H1 (cell line): ENCODE data around the gene BRME1. TPM values are rescaled to one million over a fixed set of nuclear protein-coding genes. Genes with fewer than 3 reads are reported as not detected.

Experiments used
- CTCF ChIA-PET: fragments of 300-600 bp; sonication (Branson Sonifier 250); formaldehyde crosslinking; loops from one replicate; lab custom pipeline; 2021; ENCODE audit not compliant: partially characterized antibody; lab: Charles Lee
- POLR2A ChIA-PET: fragments of 300-600 bp; sonication (Branson Sonifier 250); formaldehyde crosslinking; loops from one replicate; lab custom pipeline; 2021; ENCODE audit warnings: inconsistent platforms; ENCODE audit not compliant: partially characterized antibody; lab: Charles Lee
- DNase-seq, 2 experiments: peaks; one replicate each; pipeline versions ENCODE4 v3.0.0 to v3.0.0-alpha.2; 2010 to 2022; ENCODE audit warnings: low spot score in 2 of 2, low read depth in 1 of 2, mixed read lengths in 1 of 2
- FAIRE-seq: peaks from 2 replicates; lab custom pipeline; 2011; peaks lifted over from hg19 to GRCh38; lab: Jason Lieb, UNC
- H2AFZ ChIP-seq: 2 replicates; pipeline ENCODE4 v1.8.1; 2012; ENCODE audit warnings: low read length, inconsistent platforms
- H2AK5ac ChIP-seq: 2 replicates; pipeline ENCODE4 v1.6.1; 2013; ENCODE audit warnings: low read depth, low read length
- H2BK120ac ChIP-seq: replicated peaks from 2 replicates; pipeline ENCODE3; 2013; ENCODE audit warnings: low read depth, low read length, inconsistent platforms
- H2BK12ac ChIP-seq: 2 replicates; pipeline ENCODE4 v1.6.1; 2013; ENCODE audit warnings: low read depth, low read length
- H2BK15ac ChIP-seq: 2 replicates; pipeline ENCODE4 v1.6.1; 2013; ENCODE audit warnings: low read length
- H2BK20ac ChIP-seq: 2 replicates; pipeline ENCODE4 v1.6.1; 2013; ENCODE audit warnings: low read length
- H2BK5ac ChIP-seq: 2 replicates; pipeline ENCODE4 v1.6.1; 2013; ENCODE audit warnings: low read depth, low read length
- H3K14ac ChIP-seq: 2 replicates; pipeline ENCODE4 v1.6.1; 2013; ENCODE audit warnings: inconsistent platforms; ENCODE audit not compliant: insufficient read length
- H3K18ac ChIP-seq: 2 replicates; pipeline ENCODE4 v1.6.1; 2013; ENCODE audit warnings: low read length; ENCODE audit errors: extremely low read depth
- H3K23ac ChIP-seq: 2 replicates; pipeline ENCODE4 v1.6.1; 2013; ENCODE audit warnings: inconsistent platforms; ENCODE audit not compliant: insufficient read length
- H3K23me2 ChIP-seq: 2 replicates; pipeline ENCODE4 v1.6.1; 2013; ENCODE audit warnings: low read depth, low read length
- H3K27ac ChIP-seq: 2 replicates; pipeline ENCODE4 v1.6.1; 2011; ENCODE audit warnings: low read depth, low read length, inconsistent platforms
- H3K27me3 ChIP-seq, 4 experiments: replicated peaks in 1 of 4; 1 replicate in 1 of 4; 2 replicates in 3 of 4; pipeline versions ENCODE4 v1.6.1 to v1.8.1; 2011 to 2013; ENCODE audit warnings: low read length in 3 of 4, mild to moderate bottlenecking in 3 of 4, inconsistent platforms in 2 of 4, mixed read lengths in 2 of 4, moderate library complexity in 1 of 4; ENCODE audit not compliant: control insufficient read depth in 3 of 4, insufficient read depth in 3 of 4; ENCODE audit errors: extremely low read depth in 1 of 4
- H3K36me3 ChIP-seq, 4 experiments: 2 replicates each; pipeline versions ENCODE4 v1.6.1 to v1.8.1; 2011 to 2013; ENCODE audit warnings: mild to moderate bottlenecking in 4 of 4, low read length in 3 of 4, moderate library complexity in 2 of 4, control low read depth in 1 of 4, inconsistent platforms in 1 of 4; ENCODE audit not compliant: insufficient read depth in 4 of 4, control insufficient read depth in 2 of 4
- H3K4ac ChIP-seq: replicated peaks from 2 replicates; pipeline ENCODE3; 2013; ENCODE audit warnings: low read length, low read depth, mixed read lengths, inconsistent platforms; ENCODE audit not compliant: insufficient read length
- H3K4me1 ChIP-seq, 4 experiments: replicated peaks in 1 of 4; 1 replicate in 1 of 4; 2 replicates in 3 of 4; pipeline versions ENCODE4 v1.6.1 to v1.8.1; 2011 to 2013; ENCODE audit warnings: low read length in 3 of 4, inconsistent platforms in 2 of 4, mixed read lengths in 1 of 4; ENCODE audit not compliant: insufficient read depth in 4 of 4, control insufficient read depth in 3 of 4
- H3K4me2 ChIP-seq, 2 experiments: 2 replicates each; pipeline versions ENCODE4 v1.6.1 to v1.8.1; 2011 to 2013; ENCODE audit warnings: low read depth in 2 of 2, low read length in 2 of 2, control low read depth in 1 of 2, inconsistent platforms in 1 of 2, mild to moderate bottlenecking in 1 of 2; ENCODE audit not compliant: insufficient read depth in 1 of 2
- H3K4me3 ChIP-seq, 4 experiments: fragments of 200-600, 300-600 bp in 1 of 4; sonication (generic), shearing (Covaris generic), sonication (Bioruptor Twin) in 1 of 4; 2 replicates each; pipeline versions ENCODE4 v1.5.1 to v1.8.1; 2011 to 2016; ENCODE audit warnings: low read length in 4 of 4, low read depth in 3 of 4, control low read depth in 2 of 4, inconsistent platforms in 2 of 4, mild to moderate bottlenecking in 2 of 4, mixed read lengths in 1 of 4, moderate library complexity in 1 of 4; ENCODE audit not compliant: insufficient read depth in 2 of 4; ENCODE audit errors: extremely low read depth in 1 of 4
- H3K56ac ChIP-seq: replicated peaks from 2 replicates; pipeline ENCODE3; 2013; ENCODE audit warnings: low read depth, mild to moderate bottlenecking, mixed read lengths, low read length, inconsistent platforms; ENCODE audit not compliant: insufficient read length
- H3K79me1 ChIP-seq: 2 replicates; pipeline ENCODE4 v1.6.1; 2013; ENCODE audit warnings: low read depth, low read length, control low read depth
- H3K79me2 ChIP-seq, 2 experiments: 2 replicates each; pipeline versions ENCODE4 v1.6.1 to v1.8.1; 2012 to 2013; ENCODE audit warnings: low read length in 2 of 2, mild to moderate bottlenecking in 2 of 2, inconsistent platforms in 1 of 2; ENCODE audit not compliant: insufficient read depth in 2 of 2, control insufficient read depth in 1 of 2
- H3K9ac ChIP-seq, 4 experiments: replicated peaks in 1 of 4; 1 replicate in 1 of 4; 2 replicates in 3 of 4; pipeline versions ENCODE4 v1.6.1 to v1.8.1; 2011 to 2013; ENCODE audit warnings: low read depth in 3 of 4, low read length in 3 of 4, control low read depth in 2 of 4, mild to moderate bottlenecking in 2 of 4, moderate library complexity in 2 of 4, inconsistent platforms in 1 of 4; ENCODE audit errors: extremely low read depth in 1 of 4
- H3K9me3 ChIP-seq, 2 experiments: 2 replicates each; pipeline versions ENCODE4 v1.6.1 to v1.8.1; 2012 to 2013; ENCODE audit warnings: mild to moderate bottlenecking in 2 of 2, moderate library complexity in 2 of 2, control low read depth in 1 of 2, inconsistent platforms in 1 of 2, low read depth in 1 of 2, low read length in 1 of 2, mixed read lengths in 1 of 2; ENCODE audit not compliant: insufficient read depth in 2 of 2
- H4K20me1 ChIP-seq, 2 experiments: replicated peaks in 1 of 2; 2 replicates each; pipeline versions ENCODE3 to v1.8.1; 2011 to 2013; ENCODE audit warnings: inconsistent platforms in 2 of 2, low read length in 2 of 2, mild to moderate bottlenecking in 1 of 2; ENCODE audit not compliant: insufficient read depth in 2 of 2, control insufficient read depth in 1 of 2
- H4K5ac ChIP-seq: 2 replicates; pipeline ENCODE4 v1.6.1; 2013; ENCODE audit warnings: low read length, low read depth, mixed read lengths, inconsistent platforms; ENCODE audit not compliant: insufficient read length
- H4K8ac ChIP-seq: 2 replicates; pipeline ENCODE4 v1.8.0; 2013; ENCODE audit warnings: mild to moderate bottlenecking, moderate library complexity, low read length, inconsistent platforms; ENCODE audit not compliant: insufficient read depth; ENCODE audit errors: extremely low read depth
- H4K91ac ChIP-seq: replicated peaks from 2 replicates; pipeline ENCODE3; 2013; ENCODE audit warnings: low read length, mixed read lengths, inconsistent platforms; ENCODE audit not compliant: insufficient read length
- ASH2L ChIP-seq: fragments of 200-600, 300-600 bp; sonication (generic); IDR thresholded peaks from one replicate; pipeline ENCODE4 v1.7.1; 2017; ENCODE audit warnings: low read length
- BRCA1 ChIP-seq: IDR thresholded peaks from 2 replicates; pipeline ENCODE4 v1.6.1; 2012; ENCODE audit warnings: low read depth, low read length, improper control_type of control experiment
- KDM1A ChIP-seq: fragments of 200-600, 300-600 bp; sonication (generic); IDR thresholded peaks from 2 replicates; pipeline ENCODE4 v1.7.1; 2016; ENCODE audit warnings: mild to moderate bottlenecking, low read length, borderline replicate concordance
- KDM5A ChIP-seq: fragments of 200-600 bp; IDR thresholded peaks from 2 replicates; pipeline ENCODE4 v1.7.1; 2012; ENCODE audit warnings: mild to moderate bottlenecking, low read length, inconsistent platforms, mixed read lengths
- RFX5 ChIP-seq: IDR thresholded peaks from 2 replicates; pipeline ENCODE4 v1.6.1; 2011; ENCODE audit warnings: low read depth, low read length, improper control_type of control experiment, borderline replicate concordance
- SRF ChIP-seq: IDR thresholded peaks from 2 replicates; pipeline ENCODE4 v1.6.1; 2011; ENCODE audit warnings: mild to moderate bottlenecking, low read depth, low read length, moderate library complexity
- TAF1 ChIP-seq: IDR thresholded peaks from 2 replicates; pipeline ENCODE4 v1.6.1; 2011; ENCODE audit warnings: mild to moderate bottlenecking, low read depth, low read length
- TEAD4 ChIP-seq: IDR thresholded peaks from 2 replicates; pipeline ENCODE4 v1.6.1; 2012; ENCODE audit warnings: low read depth, low read length, inconsistent platforms, mixed read lengths
- WGBS, 2 experiments: shearing (Covaris generic) in 1 of 2; methylation state at CpG; one replicate each; pipeline versions ENCODE4 v1.1.6 to v1.1.7; 2013 to 2015; ENCODE audit warnings: low lambda C conversion rate in 2 of 2, mixed read lengths in 2 of 2, inconsistent platforms in 1 of 2, low coverage in 1 of 2, missing lambda C conversion rate in 1 of 2; ENCODE audit not compliant: insufficient replicate concordance in 2 of 2, insufficient coverage in 1 of 2, insufficient read length in 1 of 2; ENCODE audit errors: extremely low coverage in 1 of 2, missing lambda C conversion rate in 1 of 2; 5-methylcytosine and 5-hydroxymethylcytosine counted together
- polyA plus RNA-seq, 7 experiments: library from polyadenylated mRNA; depleted of rRNA in 3 of 7; stranded (reverse) in 5 of 7; unstranded in 2 of 7; fragments of >200 nt in 5 of 7; fragments of 200-250 nt in 2 of 7; gene quantifications; 1 replicate in 5 of 7; 2 replicates in 1 of 7; 4 replicates in 1 of 7; pipeline versions ENCODE4 v1.2.1 to v1.2.3, GENCODE V29; 2011 to 2013; ENCODE audit warnings: missing spikeins in 2 of 7, mixed read lengths in 2 of 7
- total RNA-seq: library from RNA; stranded (reverse); fragmentation: NEBNext Ultra II Directional; extraction: Animal tissue kit (Norgen Biotek cat#: 25700); gene quantifications from 2 replicates; pipeline ENCODE4 v1.2.1, GENCODE V29; 2021
- TF ChIP-seq, protein P1 (sequence below), 3 experiments: IDR thresholded peaks; 1 replicate in 2 of 3; 2 replicates in 1 of 3; pipeline versions ENCODE4 v1.5.1 to v1.6.1; 2011; ENCODE audit warnings: low read length in 3 of 3, mild to moderate bottlenecking in 3 of 3, inconsistent platforms in 2 of 3, low read depth in 1 of 3, moderate library complexity in 1 of 3; ENCODE audit not compliant: insufficient read depth in 1 of 3; ENCODE audit errors: control extremely low read depth in 1 of 3
- TF ChIP-seq, protein P2 (sequence below): IDR thresholded peaks from 2 replicates; pipeline ENCODE4 v1.6.1; 2011; ENCODE audit warnings: low read length, improper control_type of control experiment

BRME1 gene
- total and polyA plus RNA-seq, 2 of the 8 experiments (the other 6 are each of a cell fraction or from before 2014, with no cell fraction given) = 4.6 to 4.7 TPM

DNA sequence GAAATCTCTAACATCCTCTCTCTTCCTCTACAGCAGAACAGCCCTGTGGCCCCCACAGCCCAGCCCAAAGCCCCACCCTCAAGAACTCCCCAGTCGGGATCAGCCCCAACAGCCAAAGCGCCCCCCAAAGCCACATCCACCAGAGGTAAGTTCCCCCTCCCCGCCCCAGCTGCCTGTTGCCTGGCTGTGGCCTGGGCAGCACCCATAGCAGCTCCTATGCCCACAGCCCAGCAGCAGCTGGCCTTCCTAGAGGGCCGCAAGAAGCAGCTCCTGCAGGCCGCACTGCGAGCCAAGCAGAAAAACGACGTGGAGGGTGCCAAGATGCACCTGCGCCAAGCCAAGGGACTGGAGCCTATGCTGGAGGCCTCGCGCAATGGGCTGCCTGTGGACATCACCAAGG, 14.6 kb upstream of the BRME1 start:
- H3K27me3 ChIP-seq = no peaks in the 10 kb centered on the region
- no peak overlapping the region for H4K91ac ChIP-seq
- ChIA-PET CTCF (interaction anchor here (0.6 to 1.3 kb wide), 5 partner anchors 14 to 123 kb away, joined by 3 read pairs; partner anchors contain the start of gene BRME1), POLR2A (interaction anchor here (0.7 to 2.4 kb wide), 8 partner anchors 9 to 42 kb away, joined by 3 to 21 read pairs (median 6); partner anchors contain the start of genes DCAF15 and PODNL1)
- no peaks in the 10 kb centered on the region for H3K23me2 ChIP-seq
- H3K4me3 ChIP-seq = no peak overlapping the region
- H2BK15ac ChIP-seq = no peak overlapping the region
- H3K4me1 ChIP-seq = no peaks in the 10 kb centered on the region
- no peak overlapping the region for H2BK20ac ChIP-seq
- no peak for FAIRE-seq
- no peak overlapping the region for H2BK120ac ChIP-seq
- peaks cover 0 to 3% of the 10 kb centered on the region in 2 experiments for H4K20me1 ChIP-seq
- H4K8ac ChIP-seq = no peak overlapping the region
- H2AFZ ChIP-seq = no peak overlapping the region
- no peak overlapping the region for H2AK5ac ChIP-seq
- 92% methylated on average over 10 of the region's 11 CpGs; no CpG with 5 or more reads in 1 of the 2 experiments for WGBS, 2 experiments
- H3K14ac ChIP-seq = no peak overlapping the region
- H3K18ac ChIP-seq = no peak overlapping the region
- no peaks in the 10 kb centered on the region for H3K79me1 ChIP-seq
- no peak overlapping the region for H4K5ac ChIP-seq
- H3K4me2 ChIP-seq = no peak overlapping the region
- H3K56ac ChIP-seq = no peak overlapping the region
- H3K79me2 ChIP-seq = no peaks in the 10 kb centered on the region
- no peak overlapping the region for H2BK5ac ChIP-seq
- H3K23ac ChIP-seq = no peak overlapping the region
- peaks cover 7 to 45% (median 36%) of the 10 kb centered on the region in 4 experiments for H3K36me3 ChIP-seq
- H3K4ac ChIP-seq = no peak overlapping the region
- peaks cover 9 to 10% of the 10 kb centered on the region in 2 experiments for H3K9me3 ChIP-seq
- no peak overlapping the region for H2BK12ac ChIP-seq
- no peak overlapping the region for H3K27ac ChIP-seq
- no peak for DNase-seq
- no peak overlapping the region for H3K9ac ChIP-seq
- TF ChIP-seq TEAD4 (no peak), TAF1 (no peak), RFX5 (no peak), KDM5A (no peak), BRCA1 (no peak), ASH2L (no peak), KDM1A (no peak), SRF (no peak)
- TF ChIP-seq, protein P1, sequence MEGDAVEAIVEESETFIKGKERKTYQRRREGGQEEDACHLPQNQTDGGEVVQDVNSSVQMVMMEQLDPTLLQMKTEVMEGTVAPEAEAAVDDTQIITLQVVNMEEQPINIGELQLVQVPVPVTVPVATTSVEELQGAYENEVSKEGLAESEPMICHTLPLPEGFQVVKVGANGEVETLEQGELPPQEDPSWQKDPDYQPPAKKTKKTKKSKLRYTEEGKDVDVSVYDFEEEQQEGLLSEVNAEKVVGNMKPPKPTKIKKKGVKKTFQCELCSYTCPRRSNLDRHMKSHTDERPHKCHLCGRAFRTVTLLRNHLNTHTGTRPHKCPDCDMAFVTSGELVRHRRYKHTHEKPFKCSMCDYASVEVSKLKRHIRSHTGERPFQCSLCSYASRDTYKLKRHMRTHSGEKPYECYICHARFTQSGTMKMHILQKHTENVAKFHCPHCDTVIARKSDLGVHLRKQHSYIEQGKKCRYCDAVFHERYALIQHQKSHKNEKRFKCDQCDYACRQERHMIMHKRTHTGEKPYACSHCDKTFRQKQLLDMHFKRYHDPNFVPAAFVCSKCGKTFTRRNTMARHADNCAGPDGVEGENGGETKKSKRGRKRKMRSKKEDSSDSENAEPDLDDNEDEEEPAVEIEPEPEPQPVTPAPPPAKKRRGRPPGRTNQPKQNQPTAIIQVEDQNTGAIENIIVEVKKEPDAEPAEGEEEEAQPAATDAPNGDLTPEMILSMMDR (IDR thresholded peaks at IDR 0.05; ENCODE audit: control extremely low read depth in 1 of 3, insufficient read depth in 1 of 3, low read depth in 1 of 3, low read length in 3 of 3) = no peak
- TF ChIP-seq, protein P2, sequence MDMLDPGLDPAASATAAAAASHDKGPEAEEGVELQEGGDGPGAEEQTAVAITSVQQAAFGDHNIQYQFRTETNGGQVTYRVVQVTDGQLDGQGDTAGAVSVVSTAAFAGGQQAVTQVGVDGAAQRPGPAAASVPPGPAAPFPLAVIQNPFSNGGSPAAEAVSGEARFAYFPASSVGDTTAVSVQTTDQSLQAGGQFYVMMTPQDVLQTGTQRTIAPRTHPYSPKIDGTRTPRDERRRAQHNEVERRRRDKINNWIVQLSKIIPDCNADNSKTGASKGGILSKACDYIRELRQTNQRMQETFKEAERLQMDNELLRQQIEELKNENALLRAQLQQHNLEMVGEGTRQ = no peak
